Upper lobe of left lung (tissue), 4 donors: ENCODE results near the gene DKC1.

Experiments used
- CTCF ChIP-seq, 6 experiments: fragments of 450-650 bp in 4 of 6; fragments of 200-600 bp in 2 of 6; sonication (generic) in 2 of 6; IDR thresholded peaks; one replicate each; pipeline ENCODE4 v1.5.1; 2016 to 2019; ENCODE audit warnings: antibody characterized with exemption in 6 of 6
- POLR2A ChIP-seq, 4 donors: fragments of 450-650 bp; IDR thresholded peaks; one replicate each; pipeline ENCODE4 v1.5.1; 2016 to 2017; ENCODE audit warnings: antibody characterized with exemption in 4 of 4, mild to moderate bottlenecking in 2 of 4

DNA sequence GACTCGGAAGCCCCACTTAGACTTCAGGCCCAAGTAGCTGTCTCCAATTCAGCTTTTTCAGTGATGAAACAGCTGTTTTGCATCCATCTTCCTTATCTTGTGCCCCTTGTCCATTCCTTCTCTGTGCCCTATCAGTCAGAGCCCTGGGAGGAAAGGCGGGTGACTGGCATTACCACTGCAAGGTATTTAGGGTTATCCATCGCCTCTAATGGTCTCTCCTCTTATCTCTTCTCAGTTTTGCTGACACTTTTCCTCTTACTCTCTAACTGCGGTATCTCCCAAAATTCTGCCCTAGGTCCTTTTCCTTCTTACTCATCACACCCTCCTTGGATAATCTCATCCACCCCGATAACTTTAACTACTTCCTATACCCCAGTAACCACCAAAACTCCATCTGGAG, 25.5 kb upstream of the DKC1 start:
- TF ChIP-seq CTCF (IDR thresholded peaks at IDR 0.05), result no peak
- no peak for TF ChIP-seq POLR2A (IDR thresholded peaks at IDR 0.05)
